PC-3 (cell line): ENCODE data around the gene ECHS1.

Experiments used
- EZH2phosphoT487 ChIP-seq: fragments of 300-600 bp; sonication (generic); IDR thresholded peaks from 2 replicates; pipeline ENCODE4 v1.6.1; 2018; ENCODE audit warnings: mild to moderate bottlenecking, antibody characterized with exemption, low read length, borderline replicate concordance
- TF ChIP-seq, protein P1 (sequence below): fragments of 300-600 bp; sonication (generic); conservative IDR thresholded peaks from 2 replicates; pipeline ENCODE4 v1.5.1; 2017; ENCODE audit warnings: antibody characterized with exemption, low read depth, mild to moderate bottlenecking, low read length

DNA sequence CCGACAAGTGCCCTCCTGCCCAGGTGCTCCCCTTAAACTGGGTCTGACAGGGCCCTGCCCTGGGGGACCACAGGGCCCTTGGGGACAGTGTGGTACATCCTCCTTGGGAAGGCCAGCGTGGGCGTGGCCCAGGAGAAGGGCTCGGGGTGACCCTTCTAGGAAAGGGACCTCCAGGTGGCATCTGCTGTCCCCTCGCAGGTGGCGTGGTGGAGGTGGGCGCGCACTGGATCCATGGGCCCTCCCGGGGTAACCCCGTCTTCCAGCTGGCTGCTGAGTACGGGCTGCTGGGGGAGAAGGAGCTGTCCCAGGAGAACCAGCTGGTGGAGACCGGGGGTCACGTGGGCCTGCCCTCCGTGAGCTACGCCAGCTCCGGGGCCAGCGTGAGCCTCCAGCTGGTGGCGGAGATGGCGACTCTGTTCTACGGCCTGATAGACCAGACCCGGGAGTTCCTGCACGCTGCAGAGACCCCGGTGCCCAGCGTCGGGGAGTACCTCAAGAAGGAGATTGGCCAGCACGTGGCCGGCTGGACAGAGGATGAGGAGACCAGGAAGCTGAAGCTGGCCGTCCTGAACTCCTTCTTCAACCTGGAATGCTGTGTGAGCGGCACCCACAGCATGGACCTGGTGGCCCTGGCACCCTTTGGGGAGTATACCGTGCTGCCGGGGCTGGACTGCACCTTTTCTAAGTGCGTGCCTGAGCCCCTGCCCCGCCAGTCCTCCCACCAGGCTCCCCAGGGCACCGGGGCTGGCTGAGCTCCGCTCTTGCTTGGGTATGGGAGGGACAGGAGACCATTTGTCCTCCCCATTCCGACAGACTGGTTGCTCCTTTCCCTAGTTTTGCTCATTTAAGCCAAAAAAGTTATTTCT lies 6.9 kb upstream of the ECHS1 start:
- no peak for TF ChIP-seq EZH2phosphoT487
- TF ChIP-seq, protein P1, sequence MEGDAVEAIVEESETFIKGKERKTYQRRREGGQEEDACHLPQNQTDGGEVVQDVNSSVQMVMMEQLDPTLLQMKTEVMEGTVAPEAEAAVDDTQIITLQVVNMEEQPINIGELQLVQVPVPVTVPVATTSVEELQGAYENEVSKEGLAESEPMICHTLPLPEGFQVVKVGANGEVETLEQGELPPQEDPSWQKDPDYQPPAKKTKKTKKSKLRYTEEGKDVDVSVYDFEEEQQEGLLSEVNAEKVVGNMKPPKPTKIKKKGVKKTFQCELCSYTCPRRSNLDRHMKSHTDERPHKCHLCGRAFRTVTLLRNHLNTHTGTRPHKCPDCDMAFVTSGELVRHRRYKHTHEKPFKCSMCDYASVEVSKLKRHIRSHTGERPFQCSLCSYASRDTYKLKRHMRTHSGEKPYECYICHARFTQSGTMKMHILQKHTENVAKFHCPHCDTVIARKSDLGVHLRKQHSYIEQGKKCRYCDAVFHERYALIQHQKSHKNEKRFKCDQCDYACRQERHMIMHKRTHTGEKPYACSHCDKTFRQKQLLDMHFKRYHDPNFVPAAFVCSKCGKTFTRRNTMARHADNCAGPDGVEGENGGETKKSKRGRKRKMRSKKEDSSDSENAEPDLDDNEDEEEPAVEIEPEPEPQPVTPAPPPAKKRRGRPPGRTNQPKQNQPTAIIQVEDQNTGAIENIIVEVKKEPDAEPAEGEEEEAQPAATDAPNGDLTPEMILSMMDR, result no peak
